GM19438 (cell line): Measurements from ENCODE around the gene FAM20C.

Experiments used
- ATAC-seq: cut with Tn5 transposase; IDR thresholded peaks from one replicate; pipeline ENCODE4 v1.9.1; 2021; ENCODE audit warnings: low read depth; ENCODE audit not compliant: unreplicated experiment

FAM20C gene

DNA sequence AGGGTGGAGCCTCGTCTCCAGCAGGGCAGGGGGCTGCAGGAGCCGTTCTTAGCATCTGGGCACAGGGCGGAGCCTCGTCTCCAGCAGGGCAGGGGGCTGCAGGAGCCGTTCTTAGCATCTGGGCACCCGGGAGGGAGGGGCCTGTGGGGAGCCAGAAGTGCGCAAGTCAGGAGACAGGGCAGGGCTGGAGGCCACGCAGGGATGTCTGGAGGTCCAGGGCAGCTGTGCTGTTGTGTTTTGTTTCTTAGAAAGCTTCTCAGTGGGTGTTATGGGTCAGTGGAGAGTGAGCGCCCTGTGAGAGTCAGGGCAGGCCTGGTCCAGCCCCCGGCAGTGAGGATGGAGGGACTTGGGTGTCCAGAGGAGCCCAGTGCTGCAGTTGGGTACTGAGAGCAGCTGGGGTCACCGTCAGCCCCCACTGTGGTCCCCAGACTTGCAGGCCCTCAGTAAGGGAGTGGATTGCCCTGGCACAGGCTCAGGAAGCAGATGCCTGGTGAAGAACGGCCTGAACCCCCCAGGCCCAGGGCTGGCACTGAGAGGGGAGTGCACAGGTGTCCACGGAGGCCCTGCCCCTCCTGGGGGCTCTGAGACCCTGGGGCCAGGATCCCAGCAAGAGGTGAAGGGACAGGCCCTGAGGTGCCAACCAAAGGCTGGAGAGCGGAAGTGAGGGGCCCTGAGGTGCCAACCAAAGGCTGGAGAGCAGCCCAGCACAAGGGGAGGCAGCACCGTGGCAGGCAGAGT is 29.8 kb downstream of the FAM20C start:
- ATAC-seq = no peak

DNA sequence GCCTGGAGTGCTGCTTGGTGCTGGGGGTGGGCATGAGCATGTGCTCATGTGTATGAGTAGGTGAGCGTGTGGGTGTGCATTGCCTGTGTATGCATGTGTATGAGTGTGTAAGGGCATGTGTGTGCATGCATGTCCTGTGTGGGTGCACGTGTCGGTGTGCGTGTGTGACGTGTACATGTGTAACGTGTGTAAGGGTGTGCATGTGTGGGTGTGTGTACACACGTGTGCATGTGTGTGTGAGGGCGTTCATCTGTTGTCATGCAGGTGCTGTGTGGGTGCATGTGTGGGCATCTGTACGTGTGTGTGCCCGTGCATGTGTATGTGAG is 30.3 kb downstream of the FAM20C start:
- no peak for ATAC-seq

DNA sequence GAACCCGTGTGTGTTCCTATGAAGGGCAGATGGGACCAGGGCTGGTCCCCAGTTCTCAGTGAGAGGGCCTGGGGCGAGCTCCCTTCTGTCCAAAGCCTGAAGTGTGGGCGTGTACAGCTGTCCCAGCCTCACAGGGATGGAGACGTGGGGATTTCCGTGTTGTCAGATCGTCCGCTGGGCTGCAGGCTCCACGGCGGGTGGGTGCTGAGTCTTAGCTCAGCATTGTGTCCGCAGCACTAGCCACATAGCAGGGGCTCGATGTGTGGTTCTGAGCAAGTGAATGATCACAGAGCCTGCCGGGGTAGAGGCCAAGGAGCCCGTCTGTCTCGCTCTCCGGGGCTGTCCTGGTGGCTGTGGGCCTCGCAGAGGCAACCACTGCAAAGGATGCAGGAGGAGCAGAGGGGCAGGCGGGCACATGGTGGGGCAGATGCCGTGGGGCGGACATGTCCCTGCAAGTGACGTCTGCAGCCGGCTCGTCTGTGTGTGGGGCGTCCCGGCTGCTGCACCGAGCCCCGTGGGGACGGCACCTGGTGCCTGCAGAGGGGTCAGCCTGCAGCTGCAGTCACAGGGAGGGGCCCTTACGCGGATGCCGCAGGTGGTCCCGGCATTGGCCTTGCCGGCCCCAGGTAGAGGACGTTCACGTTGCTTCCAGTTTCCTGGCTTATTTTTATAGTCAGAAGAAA is 30.9 kb downstream of the FAM20C start:
- no peak for ATAC-seq

DNA sequence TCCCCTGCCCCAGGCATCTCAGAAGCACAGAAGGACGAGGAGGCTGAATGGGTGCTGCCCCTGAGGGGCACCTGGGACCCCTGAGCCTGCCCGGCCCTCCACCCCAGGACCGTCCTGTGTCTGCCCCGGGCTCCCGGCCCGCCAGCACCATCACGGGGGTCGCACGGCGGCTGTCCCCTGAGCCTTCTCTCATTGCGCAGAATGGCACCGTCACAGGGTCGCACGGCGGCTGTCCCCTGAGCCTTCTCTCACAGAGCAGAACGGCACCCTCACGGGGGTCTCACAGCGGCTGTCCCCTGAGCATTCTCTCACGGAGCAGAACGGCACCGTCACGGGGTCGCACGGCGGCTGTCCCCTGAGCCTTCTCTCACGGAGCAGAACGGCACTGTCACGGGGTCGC is 31.5 kb downstream of the FAM20C start:
- no peak for ATAC-seq

DNA sequence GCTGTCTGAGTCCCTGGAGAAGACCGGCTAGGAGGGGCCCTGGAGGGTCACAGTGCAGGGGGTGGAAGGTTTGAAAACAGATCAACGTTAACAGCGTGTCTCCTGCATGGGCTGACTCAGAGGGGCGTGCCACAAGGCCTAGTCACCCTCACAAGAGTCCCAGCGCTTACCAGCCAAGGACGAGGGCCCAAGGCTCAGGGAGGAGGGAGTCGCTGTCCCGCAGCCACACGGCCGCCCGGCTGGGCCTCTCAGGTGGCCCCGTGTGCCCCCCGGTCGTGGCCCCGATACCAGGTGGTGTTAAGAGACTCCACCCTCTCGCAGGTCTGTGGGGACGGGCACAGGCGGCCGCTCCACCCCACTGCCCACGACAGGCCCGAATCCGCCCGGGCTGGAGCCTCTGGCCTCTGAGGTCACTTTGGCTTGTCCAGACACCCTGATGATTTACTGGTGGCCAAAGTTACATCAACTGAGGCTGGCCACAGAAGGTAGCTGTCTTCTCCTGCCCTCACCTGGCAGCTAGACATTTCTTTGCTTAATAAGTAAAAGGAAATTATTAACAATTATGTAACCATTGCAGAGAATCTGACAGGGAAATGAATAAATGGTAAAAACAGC is 34.0 kb downstream of the FAM20C start:
- ATAC-seq = no peak

DNA sequence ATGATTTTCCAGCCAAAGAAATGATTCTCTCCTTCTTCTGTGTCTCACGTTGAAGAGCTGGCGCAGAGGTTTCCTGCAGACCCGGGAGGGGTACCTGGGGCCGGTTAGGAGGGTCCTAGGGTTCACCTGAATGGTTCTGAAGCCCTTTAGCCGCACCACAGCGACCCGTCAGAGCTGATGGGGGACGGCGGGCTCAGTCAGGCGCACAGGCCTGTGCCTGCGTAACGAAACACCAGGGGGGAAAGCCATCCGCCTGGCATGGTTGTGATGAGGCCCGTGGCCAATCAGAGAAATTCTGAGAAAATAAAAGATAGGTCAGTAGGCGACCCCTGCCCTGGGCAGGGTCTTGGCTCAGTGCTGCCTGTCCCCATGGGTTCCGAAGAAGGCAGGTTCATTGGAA is 35.6 kb downstream of the FAM20C start:
- no peak for ATAC-seq

DNA sequence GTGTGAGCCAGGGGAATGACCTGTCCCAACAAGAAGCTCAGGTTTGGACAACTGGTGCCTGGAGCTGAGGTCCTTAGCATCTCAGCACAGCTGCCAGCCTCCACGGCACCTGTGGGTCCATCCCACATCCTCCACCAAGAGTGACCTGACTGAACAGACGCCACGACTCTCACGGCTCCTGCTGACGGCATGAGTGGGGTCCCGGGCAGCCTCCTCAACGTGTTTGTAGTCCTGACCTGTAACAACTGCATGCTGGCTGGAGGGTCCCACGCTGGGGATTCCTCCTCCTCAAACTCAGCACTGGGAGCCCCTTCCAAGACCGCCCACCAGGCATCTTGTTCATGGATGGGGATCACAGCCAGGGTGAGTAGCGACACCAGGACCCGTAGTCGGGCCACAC is 36.2 kb downstream of the FAM20C start:
- ATAC-seq = no peak

DNA sequence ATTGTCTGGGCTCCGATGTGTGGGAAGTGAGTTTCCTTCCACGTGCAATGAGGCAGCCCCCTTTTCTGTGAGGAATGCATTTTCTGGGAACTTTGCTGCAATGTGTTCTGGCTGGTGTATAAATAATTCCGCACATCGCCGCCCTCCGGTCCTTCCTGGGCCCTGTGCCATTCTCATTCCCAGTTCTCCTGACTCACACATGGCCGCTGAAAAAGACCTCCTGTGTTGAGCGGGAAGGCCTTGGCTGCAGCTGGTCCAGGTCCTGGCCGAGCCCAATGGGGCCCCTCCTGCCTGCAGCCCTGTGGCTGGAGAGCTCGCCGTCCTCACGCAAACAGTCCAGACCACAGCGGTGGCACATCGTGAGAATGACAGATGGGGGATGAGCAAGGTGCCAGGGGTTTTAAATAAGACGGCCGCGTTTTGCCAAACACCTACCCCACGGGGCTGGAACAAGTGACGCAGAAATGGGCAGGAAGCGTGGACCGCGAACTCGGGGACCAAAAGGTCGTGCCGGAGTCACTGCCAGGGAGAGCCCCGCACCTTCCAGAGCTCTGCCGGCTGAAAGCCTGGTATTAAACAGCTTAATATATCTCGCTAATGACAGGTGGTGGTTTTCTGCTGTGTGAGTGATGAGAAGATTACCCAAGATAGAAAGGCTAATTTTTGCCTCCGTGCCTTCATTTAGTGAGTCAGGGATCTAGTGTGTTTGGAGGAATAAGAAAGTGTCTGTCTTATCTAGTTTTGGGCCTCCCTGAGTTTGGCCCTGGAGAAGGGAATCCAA is 37.0 kb downstream of the FAM20C start:
- ATAC-seq = no peak

DNA sequence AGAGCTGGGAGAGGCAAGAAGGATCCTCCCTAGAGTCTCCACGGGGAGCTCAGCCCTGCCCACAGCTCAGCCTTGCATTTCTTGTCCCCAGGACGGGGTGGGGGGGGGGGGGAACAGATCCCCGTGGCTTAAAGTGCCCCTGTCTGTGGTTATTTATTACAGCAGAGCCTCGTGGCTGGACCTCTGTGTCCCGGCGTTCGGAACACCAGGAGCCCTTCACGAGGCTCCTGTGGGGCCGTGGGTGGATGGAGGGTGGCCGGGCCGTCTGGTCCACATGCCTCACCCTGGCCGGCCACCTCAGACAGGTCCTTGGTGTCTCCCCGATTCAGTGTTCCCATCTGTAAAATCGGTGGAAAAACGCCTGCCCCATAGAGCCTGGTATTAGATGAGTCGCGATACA is 37.9 kb downstream of the FAM20C start:
- ATAC-seq = no peak

DNA sequence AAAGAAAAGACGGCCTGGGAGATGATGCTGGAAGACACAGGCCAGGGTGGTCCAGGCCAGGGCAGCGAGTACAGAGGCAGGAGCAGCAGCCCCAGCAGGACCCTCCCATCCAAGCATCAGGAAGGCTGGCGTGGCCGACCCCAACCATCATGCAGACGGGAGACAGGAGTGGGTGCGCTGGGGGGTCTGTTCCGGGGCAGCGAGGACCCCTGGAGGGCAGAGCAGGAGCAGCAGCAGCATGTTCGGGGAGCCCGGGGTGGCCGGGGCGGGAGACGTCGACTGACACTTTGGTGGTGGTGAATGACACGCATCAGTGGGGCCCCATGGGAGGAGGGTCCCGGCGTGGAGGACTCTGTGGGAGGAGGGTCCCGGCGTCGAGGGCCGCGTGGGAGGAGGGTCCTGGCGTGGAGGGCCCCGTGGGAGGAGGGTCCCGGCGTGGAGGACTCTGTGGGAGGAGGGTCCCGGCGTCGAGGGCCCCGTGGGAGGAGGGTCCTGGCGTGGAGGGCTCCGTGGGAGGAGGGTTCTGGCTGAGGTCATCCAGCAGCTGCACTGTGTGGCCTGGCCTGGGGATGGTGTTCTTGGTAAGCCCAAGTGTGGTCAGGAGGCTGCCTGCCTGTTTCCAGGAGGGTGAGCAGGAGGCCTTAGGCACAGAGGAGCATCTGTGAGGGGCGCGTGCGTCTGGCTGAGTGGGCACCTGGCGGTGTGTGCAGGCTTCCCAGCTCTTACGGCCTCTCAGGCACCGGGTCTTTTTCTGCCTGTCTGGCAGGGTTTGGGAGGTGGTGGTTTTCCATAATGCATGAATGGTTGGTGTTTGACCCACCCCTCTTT is 38.9 kb downstream of the FAM20C start:
- no peak for ATAC-seq

DNA sequence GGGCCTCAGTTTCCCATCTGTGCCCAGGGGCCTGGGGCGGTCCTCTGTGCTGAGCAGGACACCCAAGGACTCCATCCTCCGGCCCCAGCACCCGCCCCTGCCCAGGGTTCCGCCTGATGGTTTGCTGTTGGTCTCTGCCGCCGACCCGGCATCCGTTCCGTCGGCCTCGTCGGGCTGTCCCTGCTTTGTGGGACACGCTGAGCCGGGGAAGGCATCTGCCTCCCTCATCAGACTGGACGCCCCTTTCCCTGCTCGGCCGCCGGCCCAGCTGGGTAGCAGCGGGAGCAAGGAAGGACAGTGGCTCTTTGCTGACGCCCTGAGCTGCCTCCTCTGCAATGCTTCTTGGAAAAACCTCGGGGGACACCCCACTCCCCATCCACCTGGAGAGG is 39.5 kb downstream of the FAM20C start:
- no peak for ATAC-seq

DNA sequence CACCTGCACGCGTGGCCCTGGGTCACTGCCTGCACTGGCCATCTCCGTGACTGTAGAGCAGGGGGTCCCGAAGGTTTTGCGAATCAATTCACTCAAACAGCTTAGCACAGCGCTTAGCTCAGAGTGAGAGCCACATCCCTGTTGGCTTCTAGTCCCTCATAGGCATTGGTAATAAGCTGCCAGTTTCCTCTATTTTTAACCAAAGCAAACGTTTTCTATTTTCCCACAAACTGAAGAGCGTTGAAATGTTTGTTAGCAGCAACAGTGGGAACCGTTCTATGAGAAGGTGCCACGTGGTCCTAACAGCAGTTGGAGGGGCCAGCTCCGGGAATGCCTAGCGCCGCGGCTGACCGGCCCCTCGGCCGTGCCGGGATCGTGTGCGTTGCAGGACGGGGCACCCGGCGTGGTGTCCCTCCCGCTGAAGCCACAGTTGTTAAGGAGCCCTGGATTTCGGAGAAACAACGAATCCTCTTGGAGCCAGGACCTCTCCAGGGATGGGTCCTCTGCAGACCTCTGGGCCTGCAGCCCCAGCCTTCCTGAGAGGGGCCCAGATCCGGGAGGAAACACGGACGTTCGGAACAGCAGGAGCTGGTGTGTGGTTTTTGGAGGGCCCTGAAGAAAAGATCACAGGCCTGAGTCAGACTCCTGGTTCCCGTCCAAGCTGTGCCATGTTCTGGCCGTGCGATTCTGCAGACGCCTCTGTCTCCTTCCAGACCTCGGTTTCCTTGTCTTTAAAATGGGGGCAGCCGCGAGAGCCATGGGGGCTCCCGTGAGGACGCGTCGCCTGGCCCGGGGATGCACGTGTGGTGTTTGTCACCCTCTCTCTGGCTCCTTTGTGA is 40.3 kb downstream of the FAM20C start:
- no peak for ATAC-seq

DNA sequence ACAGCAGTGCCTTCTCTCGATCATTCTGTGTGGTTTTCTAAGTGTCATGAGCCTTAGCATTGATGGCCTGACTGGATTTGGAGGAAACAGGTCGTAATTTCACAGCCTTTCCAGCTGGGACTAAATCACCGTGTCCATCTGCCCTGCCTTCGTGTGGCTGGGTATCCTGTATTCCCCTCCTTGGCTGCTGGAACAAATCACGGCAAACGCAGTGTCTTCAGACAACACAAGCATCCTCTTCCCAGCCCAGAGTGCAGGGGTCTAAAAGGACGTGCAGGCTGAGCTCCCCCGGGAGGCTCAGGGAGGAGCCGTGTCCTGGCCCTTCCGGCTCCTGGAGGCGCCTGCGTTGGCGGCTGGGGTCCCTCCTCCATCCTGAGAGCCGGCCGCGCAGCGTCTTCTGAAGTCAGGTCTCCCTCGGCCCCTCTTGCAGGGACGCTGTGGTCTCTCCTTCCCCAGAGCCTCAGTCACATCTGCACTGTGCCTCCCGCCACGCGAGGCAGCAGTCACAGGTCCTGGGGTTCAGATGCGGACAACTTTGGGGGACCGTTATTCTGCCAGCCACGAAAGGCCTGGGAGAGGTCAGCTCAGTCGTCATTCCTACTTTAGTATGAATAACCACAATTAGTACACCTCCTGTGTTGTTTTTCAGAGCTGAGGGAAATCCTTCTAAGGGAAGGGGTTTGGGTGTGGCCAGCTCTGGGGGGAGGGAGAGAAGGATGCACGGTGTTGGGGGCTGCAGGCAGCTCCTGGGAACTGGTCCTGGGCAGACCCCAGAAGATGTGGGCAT is 41.1 kb downstream of the FAM20C start:
- ATAC-seq = no peak

DNA sequence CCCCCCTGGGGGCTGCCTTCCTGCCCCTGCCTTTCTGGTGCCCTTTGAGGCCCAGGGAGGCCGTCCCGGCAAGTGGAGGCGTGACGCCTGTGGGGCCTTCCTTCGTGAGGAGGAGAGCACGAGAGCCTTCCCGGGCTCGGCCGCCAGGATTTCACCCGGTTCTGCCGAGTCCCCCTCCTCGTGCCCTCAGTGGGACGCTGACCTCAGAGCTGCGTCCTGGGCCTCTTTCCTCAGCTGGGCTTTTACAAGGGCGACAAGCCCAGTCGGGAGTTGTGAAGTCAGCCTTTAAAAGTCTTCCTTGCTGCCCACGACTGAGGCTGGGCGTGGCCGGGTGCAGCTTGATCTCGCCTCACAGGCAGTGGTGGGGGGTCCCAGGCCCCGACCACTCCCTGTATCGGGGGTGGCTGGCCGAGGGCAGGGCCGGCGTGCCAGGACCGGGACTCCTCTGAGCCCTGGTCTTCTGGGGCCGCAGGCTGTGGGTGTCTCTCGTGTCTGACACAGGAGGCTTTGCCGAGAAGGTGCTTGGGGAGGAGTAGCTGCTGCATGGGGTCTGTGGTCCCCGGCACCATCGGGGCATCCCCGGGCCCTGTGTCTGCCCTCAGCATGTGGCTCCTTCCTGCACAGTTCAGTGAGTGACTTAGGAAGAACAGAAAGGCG is 41.8 kb downstream of the FAM20C start:
- no peak for ATAC-seq

DNA sequence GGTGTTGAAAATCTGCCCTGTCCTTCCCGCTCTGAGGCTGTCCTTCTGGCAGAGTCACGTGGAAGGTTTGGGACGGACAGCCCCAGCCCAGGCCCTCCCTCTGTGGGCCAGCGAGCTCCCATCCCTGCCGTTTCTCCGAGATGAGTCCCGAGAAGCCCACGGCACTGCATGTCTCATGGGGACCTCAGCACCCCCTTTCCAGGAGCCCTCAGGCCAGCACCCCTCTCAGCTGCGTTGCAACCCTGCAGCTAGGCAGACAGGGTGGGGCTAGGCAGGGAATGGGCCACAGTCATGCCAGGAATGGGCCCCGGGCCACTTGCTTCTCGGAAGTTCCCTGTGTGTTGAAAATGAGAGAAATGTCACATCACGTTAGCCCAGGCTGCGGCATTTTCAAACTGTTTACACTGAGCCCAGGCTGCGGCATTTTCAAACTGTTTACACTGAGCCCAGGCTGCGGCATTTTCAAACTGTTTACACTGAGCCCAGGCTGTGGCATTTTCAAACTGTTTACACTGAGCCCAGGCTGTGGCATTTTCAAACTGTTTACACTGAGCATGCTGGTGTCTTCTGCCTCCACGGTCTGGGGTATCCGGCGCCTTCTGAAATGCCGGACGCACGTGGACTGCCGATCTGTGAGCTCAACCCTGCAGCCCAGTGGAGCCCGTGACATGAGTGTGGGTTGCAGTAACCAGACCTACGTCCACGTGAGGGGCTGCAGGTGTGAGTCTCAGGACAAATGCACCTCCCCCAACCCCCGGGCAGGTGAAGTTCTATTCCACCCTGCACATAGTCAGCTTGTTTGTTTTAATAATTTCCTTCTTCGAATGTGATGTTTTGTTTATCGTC is 42.6 kb downstream of the FAM20C start:
- ATAC-seq = no peak

DNA sequence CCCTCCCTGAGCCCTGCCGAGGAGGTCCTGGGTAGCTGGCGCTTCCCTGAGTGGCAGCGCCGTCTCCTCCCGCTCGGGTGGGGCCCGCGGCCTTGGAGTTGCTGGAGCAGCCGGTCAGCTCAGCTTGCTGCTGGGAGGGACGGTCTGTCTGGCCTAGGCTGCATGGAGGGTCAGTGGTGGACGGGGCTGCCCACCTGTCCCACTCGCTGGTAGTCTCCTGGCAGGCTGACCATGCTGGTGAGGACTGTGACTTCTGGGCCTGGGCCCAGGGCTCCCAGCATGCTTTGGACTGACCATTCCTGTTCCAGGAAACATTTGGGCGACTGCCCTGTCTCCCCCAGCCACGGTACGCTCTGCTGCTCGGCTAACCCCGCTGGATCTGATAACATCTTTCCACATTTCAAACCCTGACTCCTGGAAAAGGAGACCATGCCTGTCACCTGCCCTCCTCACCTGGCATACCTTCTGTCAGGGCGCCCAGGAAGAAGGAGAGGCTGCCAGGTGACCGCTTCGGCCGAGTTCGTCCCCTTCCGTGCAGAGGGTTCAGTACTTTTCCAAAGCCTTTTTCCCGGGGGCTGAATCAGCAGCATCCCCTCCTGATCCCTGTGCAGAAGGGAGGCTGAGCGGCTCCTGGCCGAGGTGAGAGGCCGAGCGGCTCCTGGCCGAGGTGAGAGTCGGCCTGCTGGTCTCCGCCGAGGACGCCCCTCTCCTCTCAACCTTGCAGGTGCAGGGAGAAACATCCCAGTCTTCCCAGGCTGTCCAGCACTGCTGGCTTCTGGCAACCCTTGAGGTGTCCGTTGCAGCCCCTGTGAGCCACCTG is 43.4 kb downstream of the FAM20C start:
- no peak for ATAC-seq

DNA sequence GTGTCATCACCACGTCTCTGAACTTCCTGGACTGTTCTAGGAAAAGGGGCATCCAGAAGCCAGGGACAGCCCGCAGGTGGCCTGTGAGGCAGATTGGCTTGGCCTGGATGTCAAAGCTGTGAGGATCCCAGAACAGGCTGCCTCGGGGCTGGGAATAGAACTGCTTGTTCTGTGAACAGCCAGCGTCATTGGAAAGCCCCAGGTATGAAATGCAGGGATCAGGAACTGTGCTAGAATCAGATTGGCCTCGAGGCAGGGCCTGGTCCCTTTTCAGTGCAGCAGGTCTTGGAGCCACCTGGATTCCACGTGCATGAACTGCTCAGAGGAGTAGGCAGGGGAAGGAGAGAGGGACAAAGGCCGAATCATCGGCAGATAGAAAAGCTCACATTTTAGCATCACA is 44.6 kb downstream of the FAM20C start:
- ATAC-seq = no peak
